ENCODE data around the gene NEU4. TPM values are rescaled to one million over a fixed set of nuclear protein-coding genes. Genes with fewer than 3 reads are reported as not detected.
"Not testable (repeated sequence)": the region's sequence is repeated elsewhere in the genome, so short reads cannot be mapped to it uniquely, and the experiment has no call there.

Gene NEU4
- total RNA-seq, 1 donor from 2014 or later, result 34.8 TPM

DNA sequence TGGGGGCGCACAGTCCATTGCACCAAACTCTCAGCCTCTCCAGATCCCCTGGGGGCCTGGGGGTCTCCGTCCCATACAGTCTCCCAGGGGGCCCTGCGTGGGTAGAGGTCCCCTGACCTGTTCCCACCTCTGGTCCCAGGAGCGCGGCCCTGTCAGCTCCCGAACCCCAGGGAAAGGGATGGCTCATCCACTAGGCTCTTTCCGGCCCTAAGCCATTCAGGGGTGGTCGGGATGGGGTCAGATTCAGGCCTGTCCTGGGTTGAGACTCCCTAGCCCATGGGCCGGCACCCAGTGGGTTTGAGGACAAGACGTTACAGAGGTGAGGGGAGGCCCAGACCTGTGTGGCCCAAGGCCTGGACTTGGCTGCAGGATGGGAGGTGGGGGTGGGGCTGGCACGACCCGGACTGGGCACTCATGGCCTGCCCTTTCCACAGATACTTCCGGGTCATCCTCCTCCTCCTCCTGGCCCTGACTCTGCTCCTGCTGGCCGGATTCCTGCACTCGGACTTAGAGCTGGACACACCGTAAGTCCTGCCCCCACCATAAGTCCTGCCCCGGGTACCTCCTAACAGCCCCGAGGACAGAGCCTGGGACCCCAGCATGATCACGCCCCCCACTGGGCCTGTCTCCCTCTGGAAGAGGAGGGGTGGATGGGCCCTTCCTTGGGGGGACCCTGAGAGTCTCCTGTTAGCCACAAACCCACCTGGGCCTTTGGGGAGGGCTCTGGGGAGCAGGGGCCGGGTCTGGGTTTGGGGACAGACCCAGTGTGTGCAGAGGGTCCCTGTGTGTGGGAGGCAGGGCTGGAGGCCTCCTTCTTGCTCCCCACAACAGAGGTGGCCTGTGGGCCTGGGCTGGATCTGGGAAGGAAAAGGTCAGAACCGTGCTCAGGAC is 10.1 kb upstream of the NEU4 start:
- DNase-seq (ENCODE audit: low spot score), result no peak

- no peak for DNase-seq (ENCODE audit: low spot score)
Observed at GRCh38 chr2:241799522-241800197, 9.3 kb upstream of the NEU4 start.

- DNase-seq (ENCODE audit: low spot score), result not testable (repeated sequence)
Observed at GRCh38 chr2:241800198-241800903, 8.6 kb upstream of the NEU4 start.

- no peak for DNase-seq (ENCODE audit: low spot score)
Observed at GRCh38 chr2:241801611-241802420, 7.2 kb upstream of the NEU4 start.

GRCh38 chr2:241802421-241803318 is 6.3 kb upstream of the NEU4 start:
- DNase-seq (ENCODE audit: low spot score), result no peak

- no peak for DNase-seq (ENCODE audit: low spot score)
Observed at GRCh38 chr2:241803387-241804325, 5.3 kb upstream of the NEU4 start.

DNA sequence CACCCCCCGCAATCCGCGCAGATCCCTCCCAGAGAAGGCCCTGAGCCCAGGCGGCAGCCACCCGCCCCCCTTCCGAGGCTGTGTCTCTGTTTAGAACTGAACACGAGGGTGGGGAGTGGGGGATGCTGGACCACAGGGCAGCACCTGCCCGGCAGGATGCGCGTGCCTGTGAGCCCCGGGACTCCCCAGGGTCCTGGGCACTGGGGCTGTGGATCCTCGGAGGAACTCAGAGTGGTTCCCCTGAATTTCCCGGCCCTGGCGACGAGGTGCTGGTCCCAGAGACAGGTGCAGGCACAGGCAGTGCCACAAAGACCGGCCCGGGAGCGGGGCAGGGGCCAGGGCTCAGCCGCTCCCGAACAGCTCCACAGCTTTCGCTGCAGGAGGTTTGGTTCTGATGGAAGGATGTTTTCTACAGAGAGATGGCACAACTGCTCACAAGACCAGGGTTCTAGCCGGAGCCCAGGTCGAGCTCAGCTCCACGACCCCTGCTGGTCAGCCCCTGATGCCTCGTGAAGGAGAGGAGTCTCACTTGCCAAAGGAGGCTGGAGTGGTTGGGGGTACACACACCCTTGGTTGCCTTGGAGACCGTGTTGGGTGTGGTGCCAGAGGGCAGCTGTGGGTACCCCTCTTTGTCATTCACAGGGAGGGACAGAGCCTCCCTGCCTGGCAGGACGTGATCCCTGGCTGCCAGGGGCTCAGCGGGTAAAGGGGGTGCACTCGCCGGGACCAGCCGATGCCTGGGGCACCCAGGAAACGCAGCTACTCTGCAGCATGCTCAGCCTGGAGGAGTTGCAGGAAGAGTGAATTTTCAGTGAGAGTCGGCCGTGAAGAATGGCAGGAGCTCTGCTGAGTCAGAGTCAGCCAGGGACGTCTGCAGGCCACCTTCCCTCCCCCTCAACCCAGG is 4.4 kb upstream of the NEU4 start:
- no peak for DNase-seq (ENCODE audit: low spot score)

DNA sequence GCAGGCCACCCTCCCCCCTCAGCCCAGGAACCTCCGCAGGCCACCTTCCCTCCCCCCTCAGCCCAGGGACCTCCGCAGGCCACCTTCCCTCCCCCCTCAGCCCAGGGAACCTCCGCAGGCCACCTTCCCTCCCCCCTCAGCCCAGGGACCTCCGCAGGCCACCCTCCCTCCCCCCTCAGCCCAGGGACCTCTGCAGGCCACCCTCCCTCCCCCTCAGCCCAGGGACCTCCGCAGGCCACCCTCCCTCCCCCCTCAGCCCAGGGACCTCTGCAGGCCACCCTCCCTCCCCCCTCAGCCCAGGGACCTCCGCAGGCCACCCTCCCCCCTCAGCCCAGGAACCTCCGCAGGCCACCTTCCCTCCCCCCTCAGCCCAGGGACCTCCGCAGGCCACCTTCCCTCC is 2.8 kb upstream of the NEU4 start:
- not testable (repeated sequence) for DNase-seq (ENCODE audit: low spot score)

DNA sequence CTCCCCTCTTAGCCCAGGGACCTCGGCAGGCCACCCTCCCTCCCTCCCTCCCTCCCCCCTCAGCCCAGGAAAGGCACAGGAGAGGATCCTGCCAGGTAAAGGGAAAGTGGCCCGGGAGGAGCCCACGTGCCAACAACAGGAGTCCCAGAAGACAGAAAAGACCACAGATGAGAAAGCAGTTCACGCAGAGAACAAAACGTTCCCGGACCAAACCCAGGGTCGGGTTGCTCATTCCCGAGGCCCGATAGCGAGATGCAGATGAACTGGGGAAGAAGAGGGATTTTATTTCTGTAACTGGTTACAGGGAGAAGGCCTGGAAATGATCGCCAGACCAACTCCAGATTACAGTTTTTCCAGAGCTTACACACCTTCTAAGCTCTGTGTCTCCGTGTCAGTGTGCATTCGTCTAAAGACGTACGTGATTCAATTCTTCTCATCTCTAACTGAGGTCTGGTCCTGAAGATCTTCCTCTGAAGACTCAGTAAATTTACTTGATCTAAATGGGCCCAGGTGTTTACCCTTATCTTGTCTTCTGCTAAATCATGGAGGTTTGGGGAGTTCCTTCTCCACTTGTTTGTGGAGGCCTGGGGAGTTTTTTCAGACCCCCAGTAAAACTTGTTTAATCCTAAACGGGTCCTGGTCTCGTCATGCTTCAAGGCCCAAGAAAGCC is 807 bp upstream of the NEU4 start:
- DNase-seq (ENCODE audit: low spot score), result no peak

DNA sequence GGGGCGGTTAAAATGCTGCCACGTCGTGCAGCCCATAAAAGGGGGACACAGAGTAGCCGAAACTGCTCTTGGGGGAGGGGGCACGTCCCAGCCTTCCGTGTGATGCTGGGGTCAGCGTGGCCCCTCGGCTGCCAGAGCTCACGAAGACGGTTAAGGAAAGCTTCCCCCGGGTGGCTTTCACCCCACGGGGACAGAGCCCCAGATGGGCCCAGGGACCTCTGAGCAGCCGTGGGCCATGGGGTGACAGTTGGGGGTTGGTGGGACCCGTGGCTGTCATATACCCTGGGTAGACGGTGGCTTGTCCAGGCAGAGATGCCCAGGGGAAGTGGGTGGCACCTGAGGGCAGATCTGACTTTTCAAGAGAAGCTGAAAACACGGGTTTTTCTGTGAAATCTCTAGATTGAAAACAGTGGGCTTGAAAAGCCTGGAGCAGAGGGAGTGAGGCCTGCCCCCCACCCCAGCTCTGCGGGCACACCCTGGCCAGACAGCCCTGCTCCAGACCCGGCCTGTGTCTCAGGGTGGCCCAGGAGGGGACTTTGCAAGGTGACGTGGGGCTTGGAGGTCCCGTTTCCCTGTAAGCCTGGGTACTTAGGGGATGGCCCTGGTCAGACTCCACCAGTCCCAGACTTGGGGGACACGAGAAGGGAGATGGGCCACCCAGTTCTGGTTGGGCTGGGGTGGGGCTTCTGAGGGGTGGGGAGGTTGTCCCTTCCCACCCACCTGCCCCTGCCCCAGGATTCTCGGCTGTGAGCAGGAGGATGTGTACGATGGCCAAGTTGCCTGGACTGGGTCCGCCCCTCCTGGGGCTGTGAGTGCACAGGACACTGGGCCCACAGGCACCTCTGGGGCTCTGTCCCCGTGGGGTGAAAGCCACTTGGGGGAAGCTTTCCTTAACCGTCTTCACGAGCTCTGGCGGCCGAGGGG is 652 bp downstream of the NEU4 start:
- no peak for DNase-seq (ENCODE audit: low spot score)

- no peak for DNase-seq (ENCODE audit: low spot score)
Observed at GRCh38 chr2:241810307-241811200, 1.6 kb downstream of the NEU4 start.

GRCh38 chr2:241811201-241811951 is 2.4 kb downstream of the NEU4 start:
- no peak for DNase-seq (ENCODE audit: low spot score)

GRCh38 chr2:241811952-241812729 is 3.1 kb downstream of the NEU4 start:
- no peak for DNase-seq (ENCODE audit: low spot score)
